HUDEP-2 (cell line): ENCODE data around the gene OR5AN1.
"Not testable (repeated sequence)": the region's sequence is repeated elsewhere in the genome, so short reads cannot be mapped to it uniquely, and the experiment has no call there.

Experiments
- DNase-seq, 76 experiments: peaks; one replicate each; lab custom pipeline; 2025; ENCODE audit not compliant: unreplicated experiment in 76 of 76; lab: John Stamatoyannopoulos, UW

The OR5AN1 gene

GRCh38 chr11:59358595-59358994, at the start of gene OR5AN1:
OR5AN1 (plus strand) TSS chr11:59358895; CDS start chr11:59364459, 5,564 bp downstream.
- DNase-seq: no peak

- no peak for DNase-seq
Observed at GRCh38 chr11:59335001-59335400, 23.7 kb upstream of the OR5AN1 start.

GRCh38 chr11:59336176-59336575, 22.5 kb upstream of the OR5AN1 start:
- DNase-seq: no peak

- no peak for DNase-seq
Observed at GRCh38 chr11:59336931-59337330, 21.8 kb upstream of the OR5AN1 start.

- DNase-seq: not testable (repeated sequence)
Observed at GRCh38 chr11:59349657-59350056, 9.0 kb upstream of the OR5AN1 start.

GRCh38 chr11:59355226-59355625, 3.5 kb upstream of the OR5AN1 start:
- DNase-seq: no peak

- DNase-seq: no peak
Observed at GRCh38 chr11:59356561-59356960, 2.1 kb upstream of the OR5AN1 start.

- DNase-seq: no peak
Observed at GRCh38 chr11:59358020-59358419, 675 bp upstream of the OR5AN1 start.

GRCh38 chr11:59365232-59366018, 6.7 kb downstream of the OR5AN1 start:
- DNase-seq: no peak

GRCh38 chr11:59368238-59369022, 9.7 kb downstream of the OR5AN1 start:
- DNase-seq: no peak

GRCh38 chr11:59372324-59372723, 13.6 kb downstream of the OR5AN1 start:
- DNase-seq: not testable (repeated sequence)

GRCh38 chr11:59380263-59381059, 21.8 kb downstream of the OR5AN1 start:
- no peak for DNase-seq

- no peak for DNase-seq
Observed at GRCh38 chr11:59394186-59394585, 35.5 kb downstream of the OR5AN1 start.

- DNase-seq: no peak
Observed at GRCh38 chr11:59400461-59401261, 42.0 kb downstream of the OR5AN1 start.

- no peak for DNase-seq
Observed at GRCh38 chr11:59401262-59401552, 42.5 kb downstream of the OR5AN1 start.

- no peak for DNase-seq
Observed at GRCh38 chr11:59403546-59403945, 44.9 kb downstream of the OR5AN1 start.

GRCh38 chr11:59413646-59414045, 55.0 kb downstream of the OR5AN1 start:
- no peak for DNase-seq

GRCh38 chr11:59415111-59415510, 56.4 kb downstream of the OR5AN1 start:
- DNase-seq: no peak

- no peak for DNase-seq
Observed at GRCh38 chr11:59416613-59417012, 57.9 kb downstream of the OR5AN1 start.

- DNase-seq: no peak
Observed at GRCh38 chr11:59417023-59417422, 58.3 kb downstream of the OR5AN1 start.

- no peak for DNase-seq
Observed at GRCh38 chr11:59418156-59418555, 59.5 kb downstream of the OR5AN1 start.
